Stomach (tissue), 9 donors: ENCODE measurements around the gene SLC6A8. TPM values are rescaled to one million over a fixed set of nuclear protein-coding genes. Genes with fewer than 3 reads are reported as not detected.

ENCODE experiments used
- DNase-seq, 2 donors: peaks; one replicate each; pipeline versions ENCODE4 v3.0.0 to v3.0.0-alpha.2; 2013 to 2019
- H3K27ac ChIP-seq, 5 donors: fragments of 200-600 bp in 4 of 5; sonication (generic) in 4 of 5; one replicate each; pipeline ENCODE4 v1.5.1; 2013 to 2019; ENCODE audit warnings: mild to moderate bottlenecking in 1 of 5, moderate library complexity in 1 of 5
- H3K27me3 ChIP-seq, 3 donors: fragments of 200-600 bp; sonication (generic); one replicate each; pipeline ENCODE4 v1.5.1; 2017 to 2019; ENCODE audit warnings: mixed run types in 1 of 3
- H3K36me3 ChIP-seq, 4 donors: fragments of 200-600 bp; sonication (generic); 1 replicate in 3 of 4; 2 replicates in 1 of 4; pipeline ENCODE4 v1.5.1; 2016 to 2019
- H3K4me1 ChIP-seq, 4 donors: fragments of 200-600 bp; sonication (generic); one replicate each; pipeline ENCODE4 v1.5.1; 2016 to 2019
- H3K4me3 ChIP-seq, 4 donors: fragments of 200-600 bp; sonication (generic) in 3 of 4; one replicate each; pipeline ENCODE4 v1.5.1; 2016 to 2019; ENCODE audit warnings: mild to moderate bottlenecking in 1 of 4
- H3K9me3 ChIP-seq, 4 donors: fragments of 200-600 bp; sonication (generic); one replicate each; pipeline ENCODE4 v1.5.1; 2016 to 2019
- CTCF ChIP-seq, 7 experiments: fragments of 450-650 bp in 4 of 7; fragments of 200-600 bp in 3 of 7; sonication (generic) in 3 of 7; IDR thresholded peaks; one replicate each; pipeline ENCODE4 v1.5.1; 2016 to 2019; ENCODE audit warnings: antibody characterized with exemption in 7 of 7, control low read depth in 2 of 7, mild to moderate bottlenecking in 1 of 7
- EP300 ChIP-seq: sonication (generic); formaldehyde crosslinking; IDR thresholded peaks from one replicate; pipeline ENCODE4 v1.6.1; 2017; ENCODE audit warnings: antibody characterized with exemption
- POLR2A ChIP-seq, 4 donors: fragments of 450-650 bp; IDR thresholded peaks; one replicate each; pipeline ENCODE4 v1.6.1; 2016; ENCODE audit warnings: antibody characterized with exemption in 4 of 4, control low read depth in 2 of 4, mild to moderate bottlenecking in 1 of 4, moderate library complexity in 1 of 4
- POLR2AphosphoS5 ChIP-seq, 3 donors: sonication (generic); formaldehyde crosslinking; IDR thresholded peaks; one replicate each; pipeline ENCODE4 v1.6.1; 2016; ENCODE audit warnings: antibody characterized with exemption in 3 of 3
- WGBS, 5 donors: extraction: QIAGEN DNeasy Blood & Tissue Kit in 3 of 5; methylation state at CpG; one replicate each; pipeline versions ENCODE4 v1.1.5 to v1.1.7; 2013 to 2018; 5-methylcytosine and 5-hydroxymethylcytosine counted together
- intact Hi-C: fragments of 100-400 bp; cut with DNase I; formaldehyde crosslinking; loops from one replicate; pipeline ENCODE4 v1.15.1; 2023; ENCODE audit warnings: low total_unique reads
- polyA plus RNA-seq, 3 donors: library from polyadenylated mRNA; stranded (reverse); fragments of 200-250 nt; gene quantifications; one replicate each; pipeline ENCODE4 v1.2.3, GENCODE V29; 2013
- total RNA-seq, 5 donors: library from RNA; depleted of rRNA; stranded (reverse); fragments of >200 nt; gene quantifications; one replicate each; pipeline versions ENCODE4 v1.1.0 to v1.2.3, GENCODE V29; 2014 to 2016
- donor health status: healthy with polysubstance abuse.
- donor health status: Bipolar disorder and iron deficiency.
- donor health status: healthy.

Gene SLC6A8
- total and polyA plus RNA-seq, 8 donors = 7.3 to 32.7 (median 18.9) TPM

- DNase-seq = no peak
- Histone ChIP-seq H3K27me3 (no peaks in the 10 kb centered on the region), H3K9me3 (peaks cover 0 to 36% (median 6%) of the 10 kb centered on the region in 4 donors), H3K36me3 (peaks cover 0 to 42% (median 24%) of the 10 kb centered on the region in 4 donors), H3K27ac (no peak overlapping the region), H3K4me3 (no peak overlapping the region), H3K4me1 (peaks cover 9 to 17% (median 15%) of the 10 kb centered on the region in 4 donors)
- TF ChIP-seq POLR2AphosphoS5 (IDR thresholded peaks at IDR 0.05) (no peak), EP300 (no peak), CTCF (IDR thresholded peaks at IDR 0.05) (no peak), POLR2A (IDR thresholded peaks at IDR 0.05) (no peak)
- WGBS, 5 donors = 77 to 94% (median 92%) methylated on average over 3 to 14 of the region's 14 CpGs
- intact Hi-C loops = no loop called here
These were observed 44.7 kb downstream of the SLC6A8 start for GRCh38 chrX:153732401-153732800.

- no peak overlapping the region for H3K4me3 ChIP-seq
- H3K27ac ChIP-seq = no peak overlapping the region
- no peaks in the 10 kb centered on the region for H3K27me3 ChIP-seq
- DNase-seq = no peak
- H3K9me3 ChIP-seq = peaks cover 0 to 36% (median 6%) of the 10 kb centered on the region in 4 donors
- TF ChIP-seq EP300 (no peak), POLR2A (IDR thresholded peaks at IDR 0.05) (no peak), CTCF (IDR thresholded peaks at IDR 0.05) (no peak), POLR2AphosphoS5 (IDR thresholded peaks at IDR 0.05) (no peak)
- H3K4me1 ChIP-seq = peaks cover 0 to 4% (median 1%) of the 10 kb centered on the region in 4 donors
- peaks cover 0 to 46% (median 30%) of the 10 kb centered on the region in 4 donors for H3K36me3 ChIP-seq
- WGBS, 5 donors = 72 to 86% (median 82%) methylated on average over 5 to 15 of the region's 15 CpGs
- intact Hi-C loops = no loop called here
These were observed 46.0 kb downstream of the SLC6A8 start for GRCh38 chrX:153733651-153734240.

- TF ChIP-seq EP300 (no peak), CTCF (IDR thresholded peaks at IDR 0.05) (no peak)
- no peaks in the 10 kb centered on the region for H3K4me1 ChIP-seq
- no peak for DNase-seq
- peaks cover 0 to 29% (median 6%) of the 10 kb centered on the region in 4 donors for H3K9me3 ChIP-seq
- intact Hi-C loops = no loop called here
- H3K27ac ChIP-seq = no peak overlapping the region
- H3K4me3 ChIP-seq = no peak overlapping the region
- peaks cover 0 to 50% (median 26%) of the 10 kb centered on the region in 4 donors for H3K36me3 ChIP-seq
- 68 to 93% (median 91%) methylated on average over 2 of the region's 2 CpGs for WGBS, 5 donors
- H3K27me3 ChIP-seq = no peaks in the 10 kb centered on the region
These were observed 47.1 kb downstream of the SLC6A8 start for GRCh38 chrX:153734871-153735270.

GRCh38 chrX:153735274-153735673, 47.5 kb downstream of the SLC6A8 start:
- H3K4me1 ChIP-seq = no peaks in the 10 kb centered on the region
- H3K27ac ChIP-seq = no peak overlapping the region
- WGBS, 5 donors = 74 to 80% (median 79%) methylated on average over 9 of the region's 9 CpGs
- TF ChIP-seq POLR2AphosphoS5 (IDR thresholded peaks at IDR 0.05) (no peak), EP300 (no peak), POLR2A (IDR thresholded peaks at IDR 0.05) (no peak), CTCF (IDR thresholded peaks at IDR 0.05) (no peak)
- H3K4me3 ChIP-seq = no peak overlapping the region
- intact Hi-C loops = no loop called here
- DNase-seq = no peak
- H3K9me3 ChIP-seq = peaks cover 0 to 25% (median 6%) of the 10 kb centered on the region in 4 donors
- H3K36me3 ChIP-seq = peaks cover 0 to 49% (median 30%) of the 10 kb centered on the region in 4 donors
- H3K27me3 ChIP-seq = no peaks in the 10 kb centered on the region
